GM08714 (cell line): ENCODE results near the gene PARL.

ENCODE experiments used
- H3K4me3 ChIP-seq: fragments of 200-500 bp; sonication (Bioruptor generic); 2 replicates; pipeline ENCODE4 v1.5.1; 2014; ENCODE audit warnings: mild to moderate bottlenecking, low read length, inconsistent platforms
- ZNF274 ChIP-seq: IDR thresholded peaks from 2 replicates; pipeline ENCODE4 v1.6.1; 2012; ENCODE audit warnings: mild to moderate bottlenecking, low read depth, low read length

Gene PARL

GRCh38 chr3:183911763-183912506 lies 27.3 kb upstream of the PARL start:
- no peak for TF ChIP-seq ZNF274
- no peak overlapping the region for H3K4me3 ChIP-seq

- no peak overlapping the region for H3K4me3 ChIP-seq
- no peak for TF ChIP-seq ZNF274
Observed at GRCh38 chr3:183911087-183911486, 26.4 kb upstream of the PARL start.

- H3K4me3 ChIP-seq, result no peak overlapping the region
- TF ChIP-seq ZNF274, result no peak
Observed at GRCh38 chr3:183909030-183909600, 24.4 kb upstream of the PARL start.

- TF ChIP-seq ZNF274, result no peak
- H3K4me3 ChIP-seq, result no peak overlapping the region
Observed at GRCh38 chr3:183907911-183908331, 23.2 kb upstream of the PARL start.

GRCh38 chr3:183907176-183907575 lies 22.5 kb upstream of the PARL start:
- no peak for TF ChIP-seq ZNF274
- H3K4me3 ChIP-seq, result no peak overlapping the region

- H3K4me3 ChIP-seq, result no peak overlapping the region
Observed at GRCh38 chr3:183906234-183906921, 21.7 kb upstream of the PARL start.

GRCh38 chr3:183904833-183905780 lies 20.4 kb upstream of the PARL start:
- TF ChIP-seq ZNF274, result no peak
- no peak overlapping the region for H3K4me3 ChIP-seq

More at GRCh38 chr3:183906234-183906921, 21.7 kb upstream of the PARL start:
- no peak for TF ChIP-seq ZNF274

- TF ChIP-seq ZNF274, result no peak
- H3K4me3 ChIP-seq, result no peak overlapping the region
Observed at GRCh38 chr3:183898028-183898431, 13.3 kb upstream of the PARL start.

- H3K4me3 ChIP-seq, result no peak overlapping the region
- TF ChIP-seq ZNF274, result no peak
Observed at GRCh38 chr3:183897606-183898005, 12.9 kb upstream of the PARL start.

- H3K4me3 ChIP-seq, result no peak overlapping the region
- TF ChIP-seq ZNF274, result no peak
Observed at GRCh38 chr3:183896610-183897009, 11.9 kb upstream of the PARL start.

GRCh38 chr3:183896184-183896583 lies 11.5 kb upstream of the PARL start:
- no peak for TF ChIP-seq ZNF274
- no peak overlapping the region for H3K4me3 ChIP-seq

GRCh38 chr3:183895774-183896173 lies 11.1 kb upstream of the PARL start:
- H3K4me3 ChIP-seq, result no peak overlapping the region
- TF ChIP-seq ZNF274, result no peak

- TF ChIP-seq ZNF274, result no peak
- H3K4me3 ChIP-seq, result no peak overlapping the region
Observed at GRCh38 chr3:183895296-183895695, 10.6 kb upstream of the PARL start.
